ENCODE data around the gene TGFBR3.

Gene TGFBR3

GRCh38 chr1:91732291-91733107 lies 153.5 kb downstream of the TGFBR3 start:
- DNase-seq (ENCODE audit: low read depth): no peak

- peak; percentile 2 for DNase-seq (ENCODE audit: low read depth)
Measured at GRCh38 chr1:91731815-91732214, 154.1 kb downstream of the TGFBR3 start.

GRCh38 chr1:91730801-91731732 lies 154.9 kb downstream of the TGFBR3 start:
- no peak for DNase-seq (ENCODE audit: low read depth)

GRCh38 chr1:91729621-91730358 lies 156.2 kb downstream of the TGFBR3 start:
- no peak for DNase-seq (ENCODE audit: low read depth)

DNA sequence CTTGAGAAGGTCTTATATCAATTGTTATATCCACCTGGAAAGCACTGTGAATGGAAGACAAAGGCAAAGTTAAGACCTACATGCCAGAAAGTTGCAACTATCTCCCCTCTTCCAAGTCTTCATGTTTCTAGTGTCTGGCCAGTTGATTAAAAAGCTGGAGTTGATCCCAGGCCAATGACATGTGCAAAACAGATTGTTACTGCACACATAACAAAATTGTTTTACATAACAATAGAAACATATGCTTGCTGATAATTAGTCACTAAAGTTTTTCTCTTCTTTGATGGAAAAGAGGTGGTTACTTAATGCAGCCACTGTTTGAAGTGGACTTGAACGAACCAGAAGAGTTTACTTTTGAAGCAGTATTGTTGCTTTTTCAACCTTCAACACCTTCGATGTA lies 158.2 kb downstream of the TGFBR3 start:
- DNase-seq (ENCODE audit: low read depth): no peak

DNA sequence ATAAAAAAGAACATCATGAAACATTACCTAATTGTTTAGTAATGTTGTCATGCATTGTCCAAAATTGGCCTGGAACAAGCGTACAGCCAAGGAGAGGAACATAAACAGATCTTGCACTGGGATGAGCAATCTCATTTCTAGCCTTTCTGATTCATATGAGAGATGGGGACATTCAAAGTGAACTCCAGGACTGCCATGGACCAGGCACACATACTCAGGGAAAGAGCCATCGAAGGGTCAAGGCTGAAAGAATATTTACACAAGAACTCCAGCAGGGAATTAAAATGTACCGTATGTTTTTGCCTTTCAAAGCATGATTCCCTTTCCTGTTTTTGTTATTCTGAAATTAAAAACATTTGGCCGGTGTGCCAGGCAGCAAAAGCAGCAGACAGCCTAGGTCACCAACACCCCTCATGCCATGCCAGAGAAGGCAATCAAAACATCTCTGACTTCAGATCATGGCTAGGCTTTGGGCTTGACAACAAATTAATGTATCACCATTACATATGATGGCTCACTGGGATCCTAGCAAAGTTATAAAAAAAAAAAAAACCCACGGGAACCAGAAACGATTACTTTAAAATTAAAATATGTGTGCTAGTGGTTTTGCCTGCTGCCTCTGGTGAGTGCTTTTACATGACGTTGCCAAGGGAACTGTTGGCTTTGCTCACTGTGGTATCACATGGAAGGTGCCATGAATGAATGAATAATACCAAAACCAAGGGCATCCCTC lies 159.8 kb downstream of the TGFBR3 start:
- no peak for DNase-seq (ENCODE audit: low read depth)

GRCh38 chr1:91725618-91725988 lies 160.3 kb downstream of the TGFBR3 start:
- no peak for DNase-seq (ENCODE audit: low read depth)

GRCh38 chr1:91724644-91725043 lies 161.3 kb downstream of the TGFBR3 start:
- DNase-seq (ENCODE audit: low read depth): no peak

- no peak for DNase-seq (ENCODE audit: low read depth)
Measured at GRCh38 chr1:91724231-91724630, 161.7 kb downstream of the TGFBR3 start.

DNA sequence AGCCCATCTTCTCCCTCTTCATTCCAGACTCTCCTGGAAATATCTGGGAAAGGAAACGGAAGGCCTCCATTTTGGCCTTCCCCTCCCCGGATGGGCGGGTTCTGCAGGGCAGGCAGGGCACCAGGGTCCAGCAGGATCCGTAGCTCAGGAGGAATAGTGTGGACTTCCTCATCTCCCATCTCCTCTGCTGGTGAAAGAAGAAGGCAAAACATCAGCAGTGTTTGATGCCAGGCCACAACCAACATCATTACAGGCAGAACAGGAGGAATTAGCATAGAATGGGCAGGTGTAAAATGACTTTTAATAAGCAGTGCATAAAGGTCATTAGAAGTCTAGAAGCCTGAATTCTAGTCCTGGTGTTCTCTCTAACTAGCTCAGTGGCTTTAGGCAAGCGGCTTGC lies 165.9 kb downstream of the TGFBR3 start:
- DNase-seq (ENCODE audit: low read depth): no peak

DNA sequence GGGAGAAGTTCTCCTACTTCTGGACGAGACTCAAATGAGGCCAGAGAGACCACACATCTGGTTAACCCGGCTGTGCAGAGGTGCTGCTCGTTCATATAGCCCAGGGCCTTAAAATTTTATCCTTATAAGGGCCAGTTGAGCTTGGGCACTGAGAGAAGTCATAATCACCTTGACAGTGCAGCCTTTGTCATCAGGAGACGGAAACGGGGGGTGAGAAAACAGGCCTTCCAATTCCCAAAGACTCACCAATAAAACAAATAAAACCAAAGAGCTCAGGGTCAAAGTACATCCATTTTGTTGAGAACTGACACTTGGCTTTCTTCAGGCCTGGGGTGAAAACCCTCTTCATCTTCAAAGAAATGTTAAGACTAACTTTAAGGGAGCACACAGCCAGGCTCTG lies 167.1 kb downstream of the TGFBR3 start:
- DNase-seq (ENCODE audit: low read depth): no peak

DNA sequence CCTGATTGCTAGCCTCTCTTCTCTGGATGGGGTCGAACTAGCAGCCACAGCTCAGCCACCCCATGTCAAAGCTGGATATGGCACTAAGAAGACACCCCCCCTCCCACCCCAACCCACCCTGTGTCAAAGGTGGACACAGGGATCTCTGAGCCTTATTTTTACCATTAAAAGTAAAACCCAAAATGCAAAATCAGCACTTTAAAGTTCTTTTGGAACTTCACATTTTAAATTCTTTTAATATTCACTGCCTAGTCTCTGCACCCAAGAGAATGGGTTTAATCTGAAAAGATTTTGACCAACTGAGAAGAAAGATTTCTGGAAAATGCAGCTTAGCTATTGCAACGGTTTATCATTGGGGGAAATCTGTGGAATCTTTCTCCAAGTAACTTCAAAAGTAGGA lies 167.6 kb downstream of the TGFBR3 start:
- DNase-seq (ENCODE audit: low read depth): no peak

DNA sequence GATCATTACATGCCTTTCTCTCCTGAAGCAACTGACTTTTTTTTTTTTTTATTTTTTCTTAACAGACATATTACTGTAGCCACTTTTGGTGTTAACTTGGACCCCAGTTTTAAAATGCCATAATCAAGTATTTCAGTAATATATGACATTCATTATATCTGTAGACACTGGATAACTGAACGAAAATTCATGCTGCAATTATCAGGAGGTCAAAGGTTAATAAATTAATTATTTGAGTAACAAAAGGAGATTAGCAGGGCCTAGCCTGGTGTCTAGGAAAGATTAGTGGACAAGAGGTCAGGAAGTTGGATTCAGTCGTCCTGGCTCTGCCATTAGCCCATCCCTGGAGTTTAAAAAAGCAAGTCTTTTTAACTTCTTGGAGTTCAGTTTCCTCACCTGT lies 168.1 kb downstream of the TGFBR3 start:
- DNase-seq (ENCODE audit: low read depth): no peak

DNA sequence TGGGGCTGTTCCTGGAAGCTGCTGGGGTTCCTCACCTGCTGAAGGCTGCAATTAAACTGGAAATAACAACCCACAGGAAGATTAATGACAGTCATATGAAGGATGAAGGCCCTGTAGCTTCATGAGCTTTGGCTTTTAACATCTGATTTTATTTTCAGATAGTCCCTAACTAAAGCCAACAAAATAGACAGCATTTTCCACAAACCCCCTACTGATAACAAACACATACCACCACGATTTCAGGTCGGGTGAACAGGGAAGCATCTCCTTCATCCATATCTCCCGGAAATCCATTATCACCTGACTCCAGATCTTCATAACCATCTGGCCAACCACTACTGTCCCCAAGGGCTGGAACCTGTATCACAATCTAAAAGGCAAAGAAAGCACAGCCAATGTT lies 169.6 kb downstream of the TGFBR3 start:
- DNase-seq (ENCODE audit: low read depth): no peak

DNA sequence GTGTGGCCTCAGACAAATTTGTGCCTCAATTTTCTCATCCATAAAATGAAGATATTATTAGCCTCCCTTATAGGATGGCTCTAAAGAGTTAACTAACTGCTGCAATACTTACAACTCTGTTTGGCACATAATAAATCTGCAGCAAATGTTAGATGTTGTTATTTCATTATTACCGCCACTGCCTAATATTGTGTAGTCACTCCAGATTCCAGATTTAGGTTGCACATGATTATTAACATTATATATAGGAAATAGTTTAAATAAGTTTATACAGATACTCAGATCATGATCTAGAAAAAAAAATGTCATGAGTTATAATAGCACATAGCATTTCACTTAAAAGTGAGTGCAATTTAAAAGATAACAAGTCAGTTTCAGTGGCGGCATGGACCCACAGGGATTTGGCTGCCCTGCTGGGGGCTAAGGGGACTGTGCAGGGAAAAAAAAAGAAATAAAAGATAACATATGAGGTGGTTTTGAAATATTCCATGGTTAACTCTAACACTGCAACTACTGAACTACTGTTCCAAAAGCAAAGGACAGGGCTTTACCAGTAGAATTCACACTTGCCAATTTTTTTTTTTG lies 170.4 kb downstream of the TGFBR3 start:
- DNase-seq (ENCODE audit: low read depth): no peak

- DNase-seq (ENCODE audit: low read depth): no peak
Measured at GRCh38 chr1:91714867-91715381, 171.0 kb downstream of the TGFBR3 start.

DNA sequence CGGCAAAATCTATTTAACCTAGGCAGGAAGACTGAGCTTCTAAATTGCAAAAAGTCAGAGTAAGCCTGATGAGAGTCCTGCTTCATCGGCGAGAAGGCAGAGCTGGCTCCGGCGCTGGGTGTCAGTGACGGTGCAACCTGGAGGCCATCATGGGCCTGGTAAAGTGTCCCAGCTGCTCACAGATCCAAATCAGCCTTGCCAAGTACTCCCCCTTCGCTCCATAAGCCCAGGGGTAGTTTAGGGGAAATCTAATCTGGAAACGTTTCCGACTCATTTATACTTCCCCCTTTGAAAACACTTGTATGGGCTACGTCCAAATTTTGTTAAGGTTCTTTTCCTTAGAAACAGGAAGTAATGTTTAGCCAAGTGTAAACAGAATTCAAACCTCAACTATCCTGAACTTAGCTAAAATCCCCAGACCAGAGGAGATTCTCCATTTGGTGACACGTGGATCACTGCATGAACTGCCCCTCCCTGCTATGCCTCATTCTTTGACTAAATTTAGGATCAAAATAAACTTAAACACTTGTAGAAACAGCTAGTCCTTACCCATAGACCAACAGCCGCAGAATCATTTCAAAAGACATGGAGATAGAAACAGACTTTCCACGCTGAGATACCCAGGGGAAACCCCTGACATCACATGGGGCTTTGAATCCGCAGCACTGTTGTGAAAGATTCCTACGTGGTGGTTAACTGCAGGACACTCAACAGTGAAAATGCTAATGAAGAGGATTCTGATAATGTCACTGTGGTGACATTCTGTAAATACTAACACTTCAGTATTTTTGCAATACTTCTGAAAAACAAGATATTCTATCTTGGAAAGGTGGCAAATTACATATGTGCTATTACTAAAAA lies 172.7 kb downstream of the TGFBR3 start:
- no peak for DNase-seq (ENCODE audit: low read depth)

DNA sequence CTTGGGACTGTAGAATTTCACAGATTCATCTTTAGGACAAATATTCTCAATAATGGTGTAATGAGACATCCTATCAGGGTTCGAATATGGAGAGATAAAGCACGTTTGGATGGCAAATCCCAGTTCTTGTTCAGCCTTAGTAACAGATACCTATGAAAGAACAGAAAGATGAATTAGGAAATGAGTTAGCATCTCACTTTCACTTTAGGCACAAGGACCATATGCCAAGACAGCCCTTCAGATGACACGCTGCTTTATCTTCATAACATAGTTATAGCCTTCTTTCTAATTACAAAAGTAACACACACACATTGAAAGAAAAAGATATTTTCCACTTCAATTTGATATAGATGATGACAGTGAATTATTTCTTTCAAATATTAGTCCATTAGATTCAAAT lies 173.6 kb downstream of the TGFBR3 start:
- DNase-seq (ENCODE audit: low read depth): no peak

GRCh38 chr1:91711504-91712247 lies 174.3 kb downstream of the TGFBR3 start:
- no peak for DNase-seq (ENCODE audit: low read depth)
